GM21723 (cell line): Measurements from ENCODE around the gene MDFI.

Experiments used
- ATAC-seq: cut with Tn5 transposase; IDR thresholded peaks from one replicate; pipeline ENCODE4 v1.9.1; 2021; ENCODE audit warnings: mild to moderate bottlenecking, moderate library complexity; ENCODE audit not compliant: unreplicated experiment

MDFI gene

GRCh38 chr6:41648070-41648585, 9.9 kb downstream of the MDFI start:
- no peak for ATAC-seq

DNA sequence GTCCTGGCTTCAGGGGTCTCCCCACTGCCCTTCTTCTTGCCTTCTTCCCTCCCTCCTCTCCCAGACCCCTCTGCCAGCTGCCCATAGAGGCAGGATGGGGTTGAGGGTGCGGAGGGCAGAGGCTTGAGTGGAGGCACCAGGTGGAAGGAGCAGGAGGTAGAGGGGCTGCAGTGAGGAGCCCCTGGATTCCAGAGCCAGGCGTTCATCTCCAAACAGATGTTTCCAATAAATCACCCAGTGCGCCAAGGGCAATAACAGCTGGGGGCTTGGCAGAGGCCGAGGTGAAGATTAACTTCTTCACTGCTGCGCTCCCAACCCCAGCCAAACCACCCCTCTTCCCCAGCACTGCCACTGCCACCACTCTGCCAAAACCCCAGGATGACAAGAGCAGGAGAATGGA, 10.7 kb downstream of the MDFI start:
- ATAC-seq, result no peak

DNA sequence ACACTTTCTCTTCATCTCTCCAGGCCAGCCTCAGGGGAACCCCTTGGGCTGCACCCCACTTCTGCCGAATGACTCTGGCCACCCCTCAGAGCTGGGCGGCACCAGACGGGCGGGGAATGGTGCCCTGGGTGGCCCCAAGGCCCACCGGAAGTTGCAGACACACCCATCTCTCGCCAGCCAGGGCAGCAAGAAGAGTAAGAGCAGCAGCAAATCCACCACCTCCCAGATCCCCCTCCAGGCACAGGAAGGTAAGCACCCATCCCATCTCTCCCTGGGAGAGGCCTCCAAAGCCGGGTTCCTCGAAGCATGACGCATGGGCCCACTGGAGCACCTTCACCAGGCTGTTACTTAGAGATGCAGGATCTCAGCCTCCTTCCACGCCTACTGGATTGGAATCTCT, 11.3 kb downstream of the MDFI start:
- ATAC-seq, result no peak

DNA sequence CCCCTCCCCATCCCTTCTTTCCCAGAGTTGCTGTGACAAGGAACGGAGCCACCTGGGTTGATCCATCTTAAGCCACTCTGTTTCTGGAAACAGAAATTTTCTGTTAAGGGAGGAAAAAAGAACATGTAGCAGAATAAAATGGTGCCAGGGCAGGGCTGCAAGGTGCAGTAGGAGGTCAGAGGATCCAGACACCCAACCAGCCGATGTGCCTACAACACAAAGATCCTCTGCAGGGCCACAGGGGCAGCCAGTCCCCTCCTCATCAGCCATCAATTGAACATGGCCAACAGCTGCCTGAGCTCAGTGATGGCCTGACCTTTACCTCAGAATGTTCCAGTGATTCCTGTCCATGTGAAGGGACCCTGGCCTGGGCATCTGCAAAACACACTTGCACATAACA, 11.9 kb downstream of the MDFI start:
- no peak for ATAC-seq

DNA sequence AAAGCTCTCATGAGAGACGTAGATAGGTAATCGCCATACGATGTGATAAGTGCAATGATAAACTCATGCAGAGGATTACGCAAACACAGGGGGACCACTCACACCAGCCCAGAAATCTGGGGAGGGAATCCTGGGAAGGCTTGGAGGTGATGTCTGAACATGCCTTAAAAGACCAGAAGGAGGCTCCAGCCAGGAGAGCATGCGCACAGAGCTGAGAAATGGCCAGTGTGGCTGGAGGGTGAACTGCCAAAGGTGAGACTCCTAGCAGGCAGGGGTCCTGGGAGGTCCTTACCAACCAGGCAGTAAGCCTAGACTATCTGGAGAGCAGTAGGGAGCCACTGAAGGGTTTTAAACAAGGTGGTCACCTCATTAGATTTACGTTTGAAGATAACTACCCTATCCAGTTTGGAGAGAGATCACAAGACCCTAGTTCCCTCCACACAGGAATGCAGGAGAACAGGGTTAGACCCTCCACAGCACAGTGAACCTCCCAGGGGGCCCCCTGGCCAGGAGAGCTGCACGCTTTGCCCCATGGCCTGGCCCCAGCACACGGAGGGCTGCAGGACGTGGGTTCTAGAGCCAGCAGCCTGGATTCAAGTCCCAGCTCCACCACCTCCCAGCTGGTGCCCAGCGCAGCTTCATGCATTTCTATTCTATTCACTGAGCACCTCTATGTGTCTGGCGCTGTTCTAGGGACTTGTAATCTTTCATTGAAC, 13.1 kb downstream of the MDFI start:
- ATAC-seq, result no peak

- ATAC-seq, result no peak
Observed at GRCh38 chr6:41651962-41652657, 13.8 kb downstream of the MDFI start.

- no peak for ATAC-seq
Observed at GRCh38 chr6:41652866-41653652, 14.8 kb downstream of the MDFI start.

DNA sequence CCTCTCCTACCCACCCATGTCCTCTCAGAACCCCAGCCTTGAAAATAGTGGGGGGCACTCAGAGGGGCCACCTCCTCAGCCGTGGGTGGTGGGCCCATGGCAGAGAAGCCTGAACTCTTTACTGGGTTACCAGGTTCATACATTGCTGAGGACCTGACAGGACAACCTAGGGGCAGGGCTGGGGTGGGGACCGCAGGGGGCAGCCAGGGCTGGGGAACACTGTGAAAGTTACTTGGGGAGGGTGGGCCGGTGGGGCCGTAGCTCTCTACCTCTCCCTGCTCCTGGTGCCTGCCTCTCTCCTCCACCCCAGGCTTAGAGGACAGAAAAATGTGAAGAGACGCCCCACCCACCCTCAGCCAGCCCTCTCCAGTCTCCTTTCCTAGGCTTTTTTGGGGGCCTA, 15.4 kb downstream of the MDFI start:
- no peak for ATAC-seq

DNA sequence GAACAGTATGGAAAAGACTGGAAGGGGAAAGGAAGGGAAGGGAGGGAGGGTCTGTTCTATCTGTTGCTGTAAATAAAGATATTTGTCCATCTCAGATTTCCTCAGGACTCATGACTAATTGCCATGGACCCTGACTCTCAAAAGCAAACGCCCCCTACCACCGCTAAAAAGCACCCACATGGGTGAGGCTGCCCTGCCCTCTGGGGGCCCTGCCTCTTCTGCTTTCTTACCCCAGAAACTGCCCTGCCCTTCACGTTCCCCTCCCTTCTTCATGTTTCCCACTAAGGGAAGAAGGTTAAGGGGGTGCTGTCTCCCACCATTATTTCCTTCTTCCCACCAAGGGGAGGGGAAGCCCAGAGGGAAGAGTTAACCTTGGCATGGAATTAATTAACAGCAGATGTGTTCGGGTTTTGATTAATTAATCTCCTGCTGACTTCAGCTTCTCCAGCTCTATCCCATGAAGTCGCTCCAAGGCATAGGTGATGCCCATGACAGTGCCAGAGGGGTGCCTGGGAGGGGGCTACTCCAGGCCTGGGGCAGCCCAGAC, 16.0 kb downstream of the MDFI start:
- ATAC-seq, result no peak

GRCh38 chr6:41654698-41655151, 16.5 kb downstream of the MDFI start:
- ATAC-seq, result no peak

GRCh38 chr6:41655176-41655575, 16.9 kb downstream of the MDFI start:
- ATAC-seq, result no peak

DNA sequence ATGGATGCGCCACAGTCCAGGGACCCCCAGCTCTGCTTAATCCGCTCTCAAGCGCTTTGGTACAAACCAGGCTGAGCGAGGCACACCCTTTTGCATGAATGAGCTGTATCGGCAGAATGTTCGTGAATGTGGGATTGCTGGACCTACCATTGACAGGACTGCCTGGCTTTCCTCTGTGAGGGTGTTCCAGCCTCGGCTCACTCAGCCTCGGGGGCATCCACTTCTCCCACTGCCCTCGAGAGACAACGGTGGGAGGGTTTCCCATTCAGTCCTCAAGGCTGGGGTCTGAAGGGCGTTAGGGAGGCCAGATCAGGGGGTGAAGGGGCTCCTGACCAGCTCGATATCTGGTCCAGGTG, 17.4 kb downstream of the MDFI start:
- ATAC-seq, result no peak

DNA sequence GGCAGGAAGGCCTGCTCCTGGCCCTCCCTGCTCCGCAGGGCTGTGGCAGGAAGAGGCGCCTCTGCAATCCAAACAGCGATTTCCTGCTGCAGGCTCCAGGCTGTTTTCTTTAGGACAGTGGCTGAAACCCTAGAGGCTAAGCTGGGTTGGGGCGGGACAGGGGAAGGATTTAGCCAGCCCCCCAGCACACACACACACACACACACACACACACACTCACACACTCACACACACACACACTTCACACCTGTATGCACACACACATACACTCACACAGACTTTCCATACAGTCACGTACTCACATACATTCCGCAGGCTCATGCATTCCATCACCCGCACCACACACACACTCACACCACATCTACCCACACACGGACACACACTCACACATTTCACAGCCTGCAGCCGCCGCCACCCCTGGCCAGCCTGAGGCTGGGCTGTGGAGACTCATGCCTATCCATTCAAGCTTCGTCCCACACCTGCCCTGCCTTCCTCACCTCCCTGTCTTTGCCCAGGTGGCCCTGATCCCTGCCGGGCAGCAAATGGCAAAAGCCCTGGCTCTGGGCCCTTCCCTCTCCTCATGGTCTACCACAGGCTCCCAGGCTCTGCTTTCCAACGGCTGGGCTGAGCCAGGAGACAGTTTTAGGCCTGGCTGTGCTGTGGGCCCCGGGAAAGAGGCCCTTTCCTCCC, 17.9 kb downstream of the MDFI start:
- ATAC-seq, result no peak

GRCh38 chr6:41657131-41658094, 19.1 kb downstream of the MDFI start:
- ATAC-seq, result no peak

- ATAC-seq, result no peak
Observed at GRCh38 chr6:41658636-41659035, 20.4 kb downstream of the MDFI start.

DNA sequence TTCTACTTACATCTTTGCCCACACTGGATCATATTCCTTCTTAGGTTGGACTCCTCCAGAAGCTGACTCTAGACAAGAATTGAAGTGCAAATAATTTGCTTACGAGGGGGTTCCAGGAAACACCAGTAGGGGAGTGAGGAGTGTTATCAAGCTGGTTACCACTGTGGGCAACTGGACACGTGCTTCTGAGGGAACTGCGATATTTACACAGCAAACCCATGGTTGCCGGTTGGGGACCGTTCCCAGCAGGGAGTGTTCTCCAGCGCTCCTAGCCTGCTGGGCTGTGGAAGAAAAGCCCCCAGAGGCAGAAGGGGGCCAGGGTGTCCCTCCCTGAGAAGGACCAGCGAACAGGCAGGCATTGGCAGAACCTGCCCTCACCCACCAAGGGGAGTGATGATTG, 21.7 kb downstream of the MDFI start:
- ATAC-seq, result no peak

GRCh38 chr6:41663568-41663967, 25.3 kb downstream of the MDFI start:
- ATAC-seq, result no peak

DNA sequence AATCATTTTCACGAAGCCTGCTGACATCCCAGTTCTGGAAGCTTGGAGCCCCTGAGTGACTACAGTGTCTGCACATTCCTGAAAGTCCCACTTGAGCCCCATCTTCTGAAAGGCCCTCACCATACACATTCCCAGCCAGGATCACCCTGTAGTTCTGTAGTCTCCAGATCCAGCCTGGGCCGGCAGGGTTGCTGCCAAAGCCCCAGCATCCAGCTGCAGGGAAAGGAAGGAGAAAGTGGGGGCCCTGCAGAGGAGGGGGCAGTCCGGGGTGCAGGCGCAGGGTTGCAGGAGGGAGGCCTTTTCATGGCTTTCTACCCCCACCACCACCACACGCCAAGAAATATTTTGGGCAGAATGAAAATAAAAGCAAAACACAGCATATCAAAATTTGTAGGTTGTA, 26.0 kb downstream of the MDFI start:
- ATAC-seq, result no peak

DNA sequence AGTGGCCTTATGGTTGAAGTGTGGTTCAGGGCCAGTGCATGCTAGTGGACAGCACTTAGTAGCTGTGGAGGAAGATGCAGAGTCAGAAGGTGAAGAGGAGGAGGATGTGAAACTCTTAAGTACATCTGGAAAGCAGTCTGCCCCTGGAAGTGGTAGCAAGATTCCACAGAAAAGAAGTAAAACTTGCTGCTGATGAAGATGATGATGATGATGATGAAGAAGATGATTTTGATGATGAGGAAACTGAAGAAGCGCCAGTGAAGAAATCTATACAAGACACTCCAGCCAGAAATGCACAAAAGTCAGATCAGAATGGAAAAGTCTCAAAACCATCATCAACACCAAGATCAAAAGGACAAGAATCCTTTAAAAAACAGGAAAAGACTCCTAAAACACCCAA, 28.9 kb downstream of the MDFI start:
- no peak for ATAC-seq

DNA sequence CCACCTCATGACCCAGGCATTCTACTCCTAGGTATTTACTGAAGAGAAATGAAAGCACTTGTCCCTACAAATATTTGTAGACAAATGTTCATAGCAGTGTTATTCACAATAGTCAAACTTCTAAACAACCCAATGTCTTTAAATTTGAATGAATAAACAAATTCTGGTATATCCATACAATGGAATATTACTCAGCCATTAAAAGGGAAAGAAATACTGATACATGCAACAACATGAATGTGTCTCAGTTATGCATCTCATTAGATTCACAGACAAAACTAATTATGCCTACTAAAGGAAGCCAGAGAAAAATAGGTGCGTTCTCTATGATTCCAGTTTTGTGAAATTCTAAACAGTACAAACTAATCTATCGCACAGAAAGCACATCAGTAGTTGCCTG, 30.7 kb downstream of the MDFI start:
- ATAC-seq, result no peak
